ENCODE data around the gene TMEM161A. TPM values are rescaled to one million over a fixed set of nuclear protein-coding genes. Genes with fewer than 3 reads are reported as not detected.

The TMEM161A gene
- total and polyA plus RNA-seq, 9 of the 15 experiments (the other 6 are each of a cell fraction or from before 2014, with no cell fraction given), result 0.63 to 92.3 (median 38.9) TPM

- WGBS (ENCODE audit: insufficient coverage, low coverage, missing lambda C conversion rate), result 42% methylated on average over 17 of the region's 17 CpGs
- no peak overlapping the region for H2AFZ ChIP-seq (ENCODE audit: low read depth, low read length)
- H3K4me2 ChIP-seq (ENCODE audit: insufficient read depth, low read length), result peak overlapping the region; percentile 5; the same call in 1 of the 2 replicates
- peak; percentile 43 for ATAC-seq
- in situ Hi-C loops (cut with MboI), result no loop called here
- H3K27me3 ChIP-seq (ENCODE audit: control insufficient read depth in 2 of 2, insufficient read depth in 2 of 2, low read length in 2 of 2), result no peaks in the 10 kb centered on the region
- DNase-seq (ENCODE audit: extremely low read depth in 1 of 4, low spot score in 3 of 4), result peak; percentile 37 to 59 (median 52)
- H4K20me1 ChIP-seq (replicated peaks; ENCODE audit: control insufficient read depth, insufficient read depth, low read length), result no peaks in the 10 kb centered on the region
- peak; percentile 73 for FAIRE-seq
- no peak overlapping the region for H3K4me3 ChIP-seq
- intact Hi-C loops (cut with micrococcal nuclease), result no loop called here
- no peaks in the 10 kb centered on the region for H3K79me2 ChIP-seq (ENCODE audit: control insufficient read depth, insufficient read depth, low read length)
- peak overlapping the region in 1 of 2 experiments; percentile 84; a peak in 2 of 4 replicates for H3K9ac ChIP-seq (ENCODE audit: insufficient read depth in 1 of 2, low read depth in 2 of 2, low read length in 2 of 2)
- ChIA-PET POLR2A (interaction anchor here (0.7 to 0.9 kb wide), 2 partner anchors 10 to 12 kb away, joined by 3 to 4 read pairs; partner anchors contain the start of genes BORCS8, MEF2B and RFXANK), CTCF (ENCODE audit: low intra/inter-chr PET ratio) (no interaction called here)
- H3K9me3 ChIP-seq (replicated peaks; ENCODE audit: control insufficient read depth, insufficient read depth, low read depth, low read length), result no peaks in the 10 kb centered on the region
- H3K27ac ChIP-seq (ENCODE audit: extremely low read depth, low read depth, low read length), result no peak overlapping the region
- H3K36me3 ChIP-seq (ENCODE audit: control insufficient read depth, insufficient read depth, low read length), result peaks cover 33% of the 10 kb centered on the region; the same call in 1 of the 3 replicates
- peaks cover 9% of the 10 kb centered on the region for H3K9me1 ChIP-seq (ENCODE audit: control insufficient read depth, insufficient read depth, low read length)
- peaks cover 12 to 31% of the 10 kb centered on the region in 2 experiments; a peak in 4 of 5 replicates for H3K4me1 ChIP-seq (replicated peaks in 1 of 2; ENCODE audit: control insufficient read depth in 2 of 2, insufficient read depth in 2 of 2, low read length in 2 of 2)
- no TSS peak for BruUV-seq (replicated peaks)
- TF ChIP-seq E2F1 (CRISPR knock-in tag; IDR thresholded peaks at IDR 0.05), result no peak
- TF ChIP-seq TOE1 (IDR thresholded peaks at IDR 0.05; ENCODE audit: borderline replicate concordance), result peak; percentile 39; the same call in 1 of the 2 replicates
- TF ChIP-seq TOE1 (CRISPR knock-in tag; IDR thresholded peaks at IDR 0.05; ENCODE audit: borderline replicate concordance, low read depth), result no peak
- TF ChIP-seq RBM25 (IDR thresholded peaks at IDR 0.05; ENCODE audit: low read depth, low read length, severe bottlenecking), result peak; percentile 42
- 0 out of 4 replicates have a peak, but pooled peaks of 1 of the 2 experiments have one; percentile 14 for TF ChIP-seq MAZ (CRISPR knock-in tag; conservative IDR thresholded peaks at IDR 0.05 in 1 of 2, IDR thresholded peaks at IDR 0.05 in 1 of 2)
- TF ChIP-seq MGA (IDR thresholded peaks at IDR 0.05), result peak; percentile 48
Measured at GRCh38 chr19:19179548-19180441, 41.5 kb upstream of the TMEM161A start.
